K562 treated with DMSO at 1 percent for 48 hours (cell line): ENCODE data around the gene DOP1A. TPM values are rescaled to one million over a fixed set of nuclear protein-coding genes. Genes with fewer than 3 reads are reported as not detected.

Experiments
- total RNA-seq: library from RNA; unstranded; fragments of 300-600 nt; gene quantifications from 2 replicates; pipeline ENCODE4 v1.2.3, GENCODE V29; 2022; ENCODE audit warnings: low replicate concordance; ENCODE audit errors: extremely low read depth

The DOP1A gene, protein sequence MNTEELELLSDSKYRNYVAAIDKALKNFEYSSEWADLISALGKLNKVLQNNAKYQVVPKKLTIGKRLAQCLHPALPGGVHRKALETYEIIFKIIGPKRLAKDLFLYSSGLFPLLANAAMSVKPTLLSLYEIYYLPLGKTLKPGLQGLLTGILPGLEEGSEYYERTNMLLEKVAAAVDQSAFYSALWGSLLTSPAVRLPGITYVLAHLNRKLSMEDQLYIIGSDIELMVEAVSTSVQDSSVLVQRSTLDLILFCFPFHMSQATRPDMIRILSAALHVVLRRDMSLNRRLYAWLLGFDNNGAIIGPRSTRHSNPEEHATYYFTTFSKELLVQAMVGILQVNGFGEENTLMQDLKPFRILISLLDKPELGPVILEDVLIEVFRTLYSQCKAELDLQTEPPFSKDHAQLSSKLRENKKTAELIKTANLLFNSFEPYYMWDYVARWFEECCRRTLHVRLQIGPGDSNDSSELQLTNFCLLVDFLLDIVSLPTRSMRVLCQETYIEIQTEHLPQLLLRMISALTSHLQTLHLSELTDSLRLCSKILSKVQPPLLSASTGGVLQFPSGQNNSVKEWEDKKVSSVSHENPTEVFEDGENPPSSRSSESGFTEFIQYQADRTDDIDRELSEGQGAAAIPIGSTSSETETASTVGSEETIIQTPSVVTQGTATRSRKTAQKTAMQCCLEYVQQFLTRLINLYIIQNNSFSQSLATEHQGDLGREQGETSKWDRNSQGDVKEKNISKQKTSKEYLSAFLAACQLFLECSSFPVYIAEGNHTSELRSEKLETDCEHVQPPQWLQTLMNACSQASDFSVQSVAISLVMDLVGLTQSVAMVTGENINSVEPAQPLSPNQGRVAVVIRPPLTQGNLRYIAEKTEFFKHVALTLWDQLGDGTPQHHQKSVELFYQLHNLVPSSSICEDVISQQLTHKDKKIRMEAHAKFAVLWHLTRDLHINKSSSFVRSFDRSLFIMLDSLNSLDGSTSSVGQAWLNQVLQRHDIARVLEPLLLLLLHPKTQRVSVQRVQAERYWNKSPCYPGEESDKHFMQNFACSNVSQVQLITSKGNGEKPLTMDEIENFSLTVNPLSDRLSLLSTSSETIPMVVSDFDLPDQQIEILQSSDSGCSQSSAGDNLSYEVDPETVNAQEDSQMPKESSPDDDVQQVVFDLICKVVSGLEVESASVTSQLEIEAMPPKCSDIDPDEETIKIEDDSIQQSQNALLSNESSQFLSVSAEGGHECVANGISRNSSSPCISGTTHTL (N-terminal part only)
- not detected in 2 replicates for total RNA-seq

DNA sequence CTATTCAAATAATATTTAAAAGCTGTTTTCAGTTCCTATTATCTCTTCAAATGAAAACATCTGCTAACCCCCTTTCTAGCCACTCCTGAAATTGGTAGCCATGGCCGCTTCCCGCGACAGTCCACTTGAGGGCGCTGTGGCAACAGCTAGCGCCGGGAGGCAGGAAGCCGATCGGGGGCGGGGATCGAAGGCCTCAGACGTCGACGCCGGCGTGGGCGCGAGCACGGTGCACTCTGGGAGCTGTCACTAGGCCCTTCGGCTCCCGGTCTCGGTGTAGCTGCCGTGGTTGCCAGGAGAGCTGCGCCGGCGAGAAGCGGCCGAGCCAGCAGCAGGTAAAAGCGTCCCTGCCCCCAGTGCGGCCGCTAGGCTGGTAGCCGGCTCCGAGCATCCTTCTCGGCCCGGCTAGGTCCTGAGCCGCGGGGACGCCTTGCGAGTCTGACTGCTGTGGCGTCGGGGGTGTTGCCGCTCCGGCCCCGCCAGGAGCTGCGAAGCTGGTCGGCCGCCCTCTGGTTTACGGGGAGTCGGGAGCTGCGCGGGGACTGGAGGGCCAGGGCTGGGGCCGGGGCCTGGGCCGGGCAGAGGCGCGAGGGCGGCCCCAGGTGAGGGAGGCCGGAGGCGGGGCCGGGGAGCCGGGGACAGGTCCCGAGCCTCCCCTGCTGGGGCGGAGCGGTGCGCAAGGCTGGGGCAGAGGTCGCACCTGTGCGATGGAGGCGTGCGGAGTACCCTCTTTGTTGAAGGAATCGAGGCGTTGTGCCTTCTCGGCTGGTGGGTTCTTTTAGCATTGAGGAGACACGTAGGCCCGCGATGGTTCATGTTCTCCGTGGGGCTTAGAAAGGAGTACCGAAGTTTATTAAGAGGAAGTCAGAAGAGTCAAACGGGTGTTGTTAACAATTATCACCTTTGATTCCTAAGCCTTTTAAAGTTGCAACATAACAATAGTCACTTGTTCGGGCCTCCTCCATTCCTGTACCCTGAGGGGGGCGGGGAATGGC lies at the start of gene DOP1A:
TSS of gene DOP1A (plus strand) at position 224 of the 992 bp plus-strand sequence. CDS start 29,307 bp downstream, outside the sequence.

DNA sequence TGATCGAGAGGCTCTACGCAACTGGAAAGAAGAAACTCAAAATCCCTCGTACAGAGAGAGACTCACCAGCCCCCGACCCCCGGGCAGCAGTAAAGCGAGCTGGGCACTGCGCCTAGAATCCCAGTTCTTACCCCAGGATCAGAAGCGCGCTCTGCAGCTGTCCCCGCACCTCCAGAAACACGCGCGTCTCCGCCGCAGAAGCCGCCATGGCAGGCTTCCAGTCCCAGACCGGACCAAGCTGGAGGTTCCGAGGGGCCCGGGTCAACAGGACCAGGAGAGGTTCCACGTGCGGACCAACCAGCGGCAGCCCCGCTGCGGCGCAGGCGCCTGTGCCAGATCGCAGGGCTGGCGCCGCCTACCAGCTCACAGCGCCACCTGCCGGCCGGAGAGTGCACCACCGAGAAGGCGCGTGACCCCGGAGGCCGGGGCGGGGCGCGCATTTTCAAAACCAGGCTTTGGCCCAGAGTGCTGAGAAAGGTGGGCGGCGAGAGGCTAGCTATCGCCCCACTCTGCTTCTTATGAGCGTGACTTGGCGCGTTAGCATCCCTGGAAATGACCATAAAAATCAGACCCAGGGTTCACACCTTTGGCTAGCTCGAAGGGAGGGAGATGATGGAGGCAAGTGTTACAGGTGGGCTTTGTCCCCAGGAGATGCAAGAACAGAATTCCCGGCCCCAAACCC lies 1.8 kb upstream of the DOP1A start, which contains the start of gene UBE3D:
TSS of gene UBE3D (minus strand) at position 331 of the 682 bp plus-strand sequence. CDS start at position 208, 123 bp downstream.

DNA sequence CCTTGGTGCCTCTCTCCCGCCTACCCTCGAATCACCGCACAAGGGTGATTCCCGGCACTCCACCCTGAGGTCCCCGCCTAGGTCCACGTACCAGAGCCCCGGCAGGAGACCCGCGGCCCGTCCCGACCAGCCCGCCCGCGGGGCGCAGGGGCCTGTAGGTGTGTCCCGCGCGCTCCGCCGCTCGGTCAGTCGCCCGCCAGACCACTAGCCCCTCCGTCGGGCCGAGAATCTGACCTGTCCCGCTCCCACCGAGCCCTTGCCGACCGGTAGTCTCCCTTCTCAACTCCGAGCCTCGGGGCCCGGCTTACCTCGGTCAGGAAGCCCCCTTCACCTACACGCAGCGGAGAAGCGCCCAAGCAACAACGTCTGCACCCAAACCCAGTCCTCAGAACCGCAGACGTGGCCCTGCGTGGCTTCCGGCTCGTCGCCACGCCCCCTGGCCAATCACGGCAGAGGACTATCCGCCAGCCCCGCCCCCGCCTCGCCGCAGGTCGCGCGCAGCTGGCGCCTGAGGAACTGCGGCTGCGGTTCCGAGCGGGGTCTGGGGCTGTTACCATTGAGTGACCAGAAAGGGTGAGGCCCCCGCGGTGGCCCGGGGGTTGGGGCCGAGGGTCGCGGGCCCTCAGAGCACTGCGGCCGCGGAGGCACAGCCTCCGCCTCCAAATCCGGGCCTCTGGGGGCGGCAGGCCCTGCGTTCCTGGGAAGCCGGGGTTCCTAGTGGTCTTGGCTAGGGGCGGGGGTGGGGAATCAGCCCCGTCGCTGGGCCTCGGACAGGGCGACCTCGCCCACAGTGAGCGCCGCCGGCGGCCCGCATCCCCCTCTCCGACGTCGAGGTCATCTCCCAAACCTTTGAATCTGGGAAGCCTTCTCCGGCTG lies 125.6 kb downstream of the DOP1A start, which contains the start of the genes PGM3 and RWDD2A:
TSS of gene PGM3 (minus strand) at position 395 of the 876 bp plus-strand sequence. CDS start 2,253 bp downstream, outside the sequence.
TSS of gene RWDD2A (plus strand) at position 487 of the 876 bp plus-strand sequence. CDS start 1,095 bp downstream, outside the sequence.

Other genes starting within 250 kb of the DOP1A start
- not detected in 2 replicates for gene UBE3D, start 1.8 kb upstream of the DOP1A start, total RNA-seq
- not detected in 2 replicates for gene PGM3, start 125.6 kb downstream of the DOP1A start, total RNA-seq
- gene RWDD2A, start 125.7 kb downstream of the DOP1A start, total RNA-seq, result not detected in 2 replicates